ENCODE data around the gene SPINT4.
"Not testable (repeated sequence)": the region's sequence is repeated elsewhere in the genome, so short reads cannot be mapped to it uniquely, and the experiment has no call there.

The SPINT4 gene

GRCh38 chr20:45701104-45701503, 21.0 kb upstream of the SPINT4 start:
- H3K36me3 ChIP-seq, result no peaks in the 10 kb centered on the region
- no peak overlapping the region for H3K4me3 ChIP-seq (ENCODE audit: low read depth in 1 of 2, low read length in 1 of 2)
- no peaks in the 10 kb centered on the region for H3K9me3 ChIP-seq
- H3K27me3 ChIP-seq, result peaks cover 6% of the 10 kb centered on the region
- no peaks in the 10 kb centered on the region for H3K4me1 ChIP-seq (ENCODE audit: control insufficient read depth in 1 of 2, insufficient read depth in 1 of 2, low read depth in 1 of 2, low read length in 1 of 2)
- TF ChIP-seq, protein P1, sequence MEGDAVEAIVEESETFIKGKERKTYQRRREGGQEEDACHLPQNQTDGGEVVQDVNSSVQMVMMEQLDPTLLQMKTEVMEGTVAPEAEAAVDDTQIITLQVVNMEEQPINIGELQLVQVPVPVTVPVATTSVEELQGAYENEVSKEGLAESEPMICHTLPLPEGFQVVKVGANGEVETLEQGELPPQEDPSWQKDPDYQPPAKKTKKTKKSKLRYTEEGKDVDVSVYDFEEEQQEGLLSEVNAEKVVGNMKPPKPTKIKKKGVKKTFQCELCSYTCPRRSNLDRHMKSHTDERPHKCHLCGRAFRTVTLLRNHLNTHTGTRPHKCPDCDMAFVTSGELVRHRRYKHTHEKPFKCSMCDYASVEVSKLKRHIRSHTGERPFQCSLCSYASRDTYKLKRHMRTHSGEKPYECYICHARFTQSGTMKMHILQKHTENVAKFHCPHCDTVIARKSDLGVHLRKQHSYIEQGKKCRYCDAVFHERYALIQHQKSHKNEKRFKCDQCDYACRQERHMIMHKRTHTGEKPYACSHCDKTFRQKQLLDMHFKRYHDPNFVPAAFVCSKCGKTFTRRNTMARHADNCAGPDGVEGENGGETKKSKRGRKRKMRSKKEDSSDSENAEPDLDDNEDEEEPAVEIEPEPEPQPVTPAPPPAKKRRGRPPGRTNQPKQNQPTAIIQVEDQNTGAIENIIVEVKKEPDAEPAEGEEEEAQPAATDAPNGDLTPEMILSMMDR (IDR thresholded peaks at IDR 0.05), result no peak
- H3K27ac ChIP-seq, result no peak overlapping the region

DNA sequence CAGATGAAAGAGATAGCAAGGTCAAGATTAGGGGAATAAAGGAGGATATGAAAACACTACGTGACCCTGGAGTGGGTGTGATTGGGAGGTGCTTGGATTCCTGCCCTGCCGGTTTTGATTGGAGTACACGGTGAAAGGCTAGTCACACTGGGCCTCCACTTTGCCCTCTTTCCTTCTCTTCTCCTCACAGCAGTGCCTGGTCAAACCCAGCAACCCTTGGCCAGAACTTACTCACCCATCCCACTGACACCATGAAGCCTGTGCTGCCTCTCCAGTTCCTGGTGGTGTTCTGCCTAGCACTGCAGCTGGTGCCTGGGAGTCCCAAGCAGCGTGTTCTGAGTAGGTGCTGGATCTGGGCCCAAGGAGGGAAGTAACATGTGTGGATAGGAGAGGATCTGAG, 20.3 kb upstream of the SPINT4 start, which contains the start of gene WFDC13:
TSS of gene WFDC13 (plus strand) at position 166 of the 400 bp plus-strand sequence. CDS start at position 252, 86 bp downstream.
- no peaks in the 10 kb centered on the region for H3K4me1 ChIP-seq (ENCODE audit: control insufficient read depth in 1 of 2, insufficient read depth in 1 of 2, low read depth in 1 of 2, low read length in 1 of 2)
- no peak within 1 kb of the TSS for H3K4me3 ChIP-seq (ENCODE audit: low read depth in 1 of 2, low read length in 1 of 2)
- no peaks in the 10 kb centered on the region for H3K36me3 ChIP-seq
- no peaks in the 10 kb centered on the region for H3K9me3 ChIP-seq
- H3K27ac ChIP-seq, result no peak within 1 kb of the TSS
- TF ChIP-seq, protein P1 (IDR thresholded peaks at IDR 0.05), result no peak
- peaks cover 6% of the 10 kb centered on the region for H3K27me3 ChIP-seq

- H3K9me3 ChIP-seq, result no peaks in the 10 kb centered on the region
- H3K36me3 ChIP-seq, result no peaks in the 10 kb centered on the region
- H3K4me3 ChIP-seq (ENCODE audit: low read depth in 1 of 2, low read length in 1 of 2), result no peak within 1 kb of the TSS
- no peak within 1 kb of the TSS for H3K27ac ChIP-seq
- H3K27me3 ChIP-seq, result peaks cover 16% of the 10 kb centered on the region
- TF ChIP-seq, protein P1 (IDR thresholded peaks at IDR 0.05), result no peak
- H3K4me1 ChIP-seq (ENCODE audit: control insufficient read depth in 1 of 2, insufficient read depth in 1 of 2, low read depth in 1 of 2, low read length in 1 of 2), result no peaks in the 10 kb centered on the region
These were observed 17.0 kb upstream of the SPINT4 start, which contains the start of gene WFDC10B for GRCh38 chr20:45704969-45705637. Gene WFDC10B (minus strand): TSS chr20:45705019. CDS start chr20:45685992, 19,027 bp downstream.

DNA sequence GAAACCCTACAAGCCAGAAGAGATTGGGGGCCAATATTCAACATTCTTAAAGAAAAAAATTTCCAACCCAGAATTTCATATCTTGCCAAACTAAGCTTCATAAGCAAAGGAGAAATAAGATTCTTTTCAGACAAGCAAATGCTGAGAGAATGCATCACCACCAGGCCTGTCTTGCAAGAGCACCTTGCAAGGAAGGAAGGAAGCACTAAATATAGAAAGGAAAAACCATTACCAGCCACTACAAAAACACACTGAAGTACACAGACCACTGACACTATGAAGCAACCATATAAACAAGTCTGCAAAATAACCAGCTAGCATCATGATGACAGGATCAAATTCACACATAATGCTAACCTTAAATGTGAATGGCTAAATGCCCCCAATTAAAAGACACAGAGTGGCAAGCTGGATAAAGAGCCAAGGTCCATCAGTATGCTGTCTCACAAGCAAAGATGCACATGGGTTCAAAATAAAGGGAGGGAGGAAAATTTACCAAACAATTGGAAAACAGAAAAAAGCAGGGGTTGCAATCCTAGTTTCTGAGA, 5.9 kb upstream of the SPINT4 start:
- H3K27me3 ChIP-seq; H3K4me3 ChIP-seq (ENCODE audit: low read depth in 1 of 2, low read length in 1 of 2); H3K36me3 ChIP-seq; H3K4me1 ChIP-seq (ENCODE audit: control insufficient read depth in 1 of 2, insufficient read depth in 1 of 2, low read depth in 1 of 2, low read length in 1 of 2); H3K27ac ChIP-seq; H3K9me3 ChIP-seq: not testable (repeated sequence)

- H3K9me3 ChIP-seq, result no peaks in the 10 kb centered on the region
- H3K36me3 ChIP-seq, result no peaks in the 10 kb centered on the region
- H3K4me1 ChIP-seq (ENCODE audit: control insufficient read depth in 1 of 2, insufficient read depth in 1 of 2, low read depth in 1 of 2, low read length in 1 of 2), result no peaks in the 10 kb centered on the region
- H3K27me3 ChIP-seq, result peaks cover 28% of the 10 kb centered on the region
- H3K27ac ChIP-seq, result no peak overlapping the region
- TF ChIP-seq, protein P1 (IDR thresholded peaks at IDR 0.05), result no peak
- H3K4me3 ChIP-seq (ENCODE audit: low read depth in 1 of 2, low read length in 1 of 2), result no peak overlapping the region
These were observed 3.0 kb downstream of the SPINT4 start for GRCh38 chr20:45725134-45725533.

DNA sequence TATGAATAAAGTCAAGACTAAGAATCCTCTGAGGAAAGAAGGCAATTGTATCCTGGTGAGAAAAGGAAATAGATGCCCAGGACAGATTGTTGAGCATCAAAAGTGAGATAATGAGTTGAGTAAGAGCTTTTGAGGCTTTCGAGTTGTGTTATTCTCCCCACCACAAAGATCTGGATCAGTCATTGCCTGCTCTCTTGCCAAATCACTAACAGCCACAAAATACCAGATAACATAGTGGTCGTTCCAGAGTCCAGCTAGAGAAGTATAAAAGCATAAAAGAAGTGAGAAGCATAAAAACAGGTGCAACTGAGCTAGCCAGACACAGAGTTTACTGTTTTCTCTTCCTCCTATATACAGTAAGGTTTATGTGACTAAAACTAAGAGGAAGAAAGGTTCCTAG, 4.9 kb downstream of the SPINT4 start:
- no peaks in the 10 kb centered on the region for H3K4me1 ChIP-seq (ENCODE audit: control insufficient read depth in 1 of 2, insufficient read depth in 1 of 2, low read depth in 1 of 2, low read length in 1 of 2)
- H3K27me3 ChIP-seq, result peaks cover 28% of the 10 kb centered on the region
- no peak overlapping the region for H3K4me3 ChIP-seq (ENCODE audit: low read depth in 1 of 2, low read length in 1 of 2)
- no peaks in the 10 kb centered on the region for H3K9me3 ChIP-seq
- no peaks in the 10 kb centered on the region for H3K36me3 ChIP-seq
- TF ChIP-seq, protein P1 (IDR thresholded peaks at IDR 0.05), result no peak
- no peak overlapping the region for H3K27ac ChIP-seq

Measured in neutrophil (primary cell).